ENCODE data around the gene MAML1.

The MAML1 gene

DNA sequence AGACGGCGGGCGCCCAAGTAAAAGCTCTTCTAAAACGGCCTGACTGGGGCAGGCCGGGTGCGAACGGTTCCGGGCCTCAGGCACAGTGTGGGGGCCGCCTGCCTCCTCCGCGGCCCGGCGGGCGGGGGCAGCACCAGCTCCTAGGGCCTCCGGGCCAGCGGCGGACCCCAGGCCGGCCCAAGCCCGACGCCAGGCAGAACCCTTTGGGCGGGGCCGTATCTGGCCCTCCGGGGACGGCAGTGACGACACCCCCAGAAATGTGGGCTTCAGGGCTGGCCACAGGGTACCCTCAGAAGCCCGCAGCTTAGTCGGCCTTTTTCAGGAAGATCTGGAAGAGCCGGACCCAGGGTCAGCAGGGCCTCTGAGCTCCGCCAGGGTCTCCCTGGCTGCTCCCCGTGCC, 65.1 kb downstream of the MAML1 start:
- DNase-seq (no peak), ATAC-seq (replicated peaks) (no peak)
- H3K4me3 Mint-ChIP-seq, result no peak overlapping the region
- H3K9me3 Mint-ChIP-seq, result no peaks in the 10 kb centered on the region
- peaks cover 38 to 51% of the 10 kb centered on the region in 2 donors for H3K4me1 Mint-ChIP-seq
- H3K36me3 Mint-ChIP-seq, result peaks cover 32 to 40% of the 10 kb centered on the region in 2 donors
- H3K27ac Mint-ChIP-seq, result no peak overlapping the region
- no peaks in the 10 kb centered on the region for H3K27me3 Mint-ChIP-seq

DNA sequence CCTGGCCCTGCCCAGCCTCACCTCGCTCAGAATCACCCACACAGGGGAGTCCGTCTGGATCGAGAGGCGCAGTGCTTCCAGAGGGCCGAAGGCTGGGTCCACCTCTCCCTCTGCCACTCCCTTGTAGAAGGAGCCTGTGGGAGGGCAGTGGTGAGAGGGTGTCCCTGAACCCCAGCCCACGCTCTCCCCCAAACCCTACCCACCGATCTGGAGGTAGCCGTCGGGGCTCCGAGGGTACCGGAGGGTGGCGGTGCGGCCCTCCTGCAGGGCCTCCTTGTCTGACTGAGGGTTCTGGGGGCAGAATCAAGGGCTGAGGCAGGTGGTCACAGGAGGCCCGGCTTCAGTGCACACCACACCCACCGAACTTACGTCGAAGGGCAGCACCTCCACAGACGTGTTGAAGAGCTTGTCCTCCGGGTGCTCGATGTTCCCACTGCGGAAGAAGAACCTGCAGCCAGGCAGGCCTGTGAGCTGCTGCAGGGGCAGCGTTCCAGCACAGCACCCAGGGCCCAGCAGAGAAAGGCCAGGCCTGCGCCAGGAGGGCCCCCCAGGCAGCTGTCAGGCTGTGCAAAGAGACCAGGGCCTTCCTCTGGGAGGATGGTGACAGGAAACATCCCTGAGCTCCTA, 65.6 kb downstream of the MAML1 start:
- peaks cover 32 to 40% of the 10 kb centered on the region in 2 donors for H3K36me3 Mint-ChIP-seq
- no peak overlapping the region for H3K4me3 Mint-ChIP-seq
- H3K27me3 Mint-ChIP-seq, result no peaks in the 10 kb centered on the region
- H3K9me3 Mint-ChIP-seq, result no peaks in the 10 kb centered on the region
- no peak for ATAC-seq (replicated peaks)
- H3K4me1 Mint-ChIP-seq, result peaks cover 40 to 51% of the 10 kb centered on the region in 2 donors
- no peak for DNase-seq
- H3K27ac Mint-ChIP-seq, result no peak overlapping the region

DNA sequence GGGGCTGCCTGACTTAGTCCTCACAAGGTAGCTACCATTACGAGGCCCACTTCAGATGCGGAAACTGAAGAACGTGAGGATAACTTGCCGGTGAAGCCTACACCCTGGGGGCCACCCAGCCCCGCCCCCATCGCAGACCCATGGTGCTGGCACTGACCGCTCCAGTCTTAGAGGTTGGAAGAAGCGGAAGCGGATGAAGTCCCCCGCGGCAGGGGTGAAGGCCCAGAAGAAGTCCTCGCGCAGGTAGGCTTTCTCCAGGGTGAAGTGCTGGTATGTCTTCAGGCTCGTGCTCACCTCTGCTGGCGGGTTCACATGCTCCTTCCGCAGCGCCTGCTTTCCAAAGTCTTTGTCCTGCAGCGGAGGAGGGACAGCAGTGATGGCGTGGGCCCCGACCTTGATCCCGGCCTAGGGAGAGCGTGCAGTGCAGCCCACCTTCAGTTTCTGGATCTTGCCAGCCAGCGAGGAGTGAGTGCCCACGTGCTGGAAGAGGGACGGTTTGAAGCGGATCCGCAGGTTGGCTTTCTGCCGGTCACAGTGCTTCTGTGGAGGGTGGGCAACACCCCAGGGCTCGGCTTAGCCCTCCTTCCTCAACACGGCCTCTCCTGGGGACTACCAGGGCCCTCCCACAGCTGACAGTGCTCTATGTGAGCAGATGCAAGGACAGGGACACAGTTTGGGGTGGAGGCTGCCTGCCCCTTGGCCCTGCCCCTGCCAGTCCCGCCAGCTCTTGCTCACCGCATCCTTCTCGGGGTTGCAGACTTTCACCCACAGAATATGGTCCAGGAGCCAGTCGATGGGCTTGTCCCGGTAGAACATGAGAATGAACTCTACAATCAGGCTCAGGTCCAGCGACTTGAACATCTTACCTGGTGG, 66.4 kb downstream of the MAML1 start:
- Mint-ChIP-seq H3K9me3 (no peaks in the 10 kb centered on the region), H3K27ac (peak overlapping the region; percentile 31), H3K27me3 (no peaks in the 10 kb centered on the region), H3K4me3 (no peak overlapping the region), H3K4me1 (peaks cover 38 to 51% of the 10 kb centered on the region in 2 donors), H3K36me3 (peaks cover 32 to 43% of the 10 kb centered on the region in 2 donors)
- DNase-seq (no peak), ATAC-seq (replicated peaks) (no peak)

DNA sequence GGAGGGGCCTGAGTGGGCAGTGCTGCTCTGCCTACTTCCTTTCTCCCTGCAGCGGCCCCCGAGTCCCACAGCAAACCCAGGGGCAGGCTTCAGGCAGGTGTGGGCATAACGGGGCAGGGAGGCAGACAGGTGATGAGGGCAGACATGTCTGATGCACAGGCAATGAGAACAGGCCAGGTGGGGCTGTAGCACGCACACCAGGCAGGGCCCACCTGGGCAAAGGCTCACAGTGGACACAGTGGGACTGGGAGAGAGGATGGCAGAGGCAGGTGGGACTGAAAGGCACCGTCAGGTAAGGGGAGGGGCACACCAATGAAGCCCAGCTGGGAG, 67.0 kb downstream of the MAML1 start:
- Mint-ChIP-seq H3K9me3 (no peaks in the 10 kb centered on the region), H3K36me3 (peaks cover 32 to 44% of the 10 kb centered on the region in 2 donors), H3K27ac (peak overlapping the region; percentile 31), H3K4me1 (peaks cover 39 to 51% of the 10 kb centered on the region in 2 donors), H3K4me3 (no peak overlapping the region), H3K27me3 (no peaks in the 10 kb centered on the region)
- DNase-seq (no peak), ATAC-seq (replicated peaks) (no peak)

DNA sequence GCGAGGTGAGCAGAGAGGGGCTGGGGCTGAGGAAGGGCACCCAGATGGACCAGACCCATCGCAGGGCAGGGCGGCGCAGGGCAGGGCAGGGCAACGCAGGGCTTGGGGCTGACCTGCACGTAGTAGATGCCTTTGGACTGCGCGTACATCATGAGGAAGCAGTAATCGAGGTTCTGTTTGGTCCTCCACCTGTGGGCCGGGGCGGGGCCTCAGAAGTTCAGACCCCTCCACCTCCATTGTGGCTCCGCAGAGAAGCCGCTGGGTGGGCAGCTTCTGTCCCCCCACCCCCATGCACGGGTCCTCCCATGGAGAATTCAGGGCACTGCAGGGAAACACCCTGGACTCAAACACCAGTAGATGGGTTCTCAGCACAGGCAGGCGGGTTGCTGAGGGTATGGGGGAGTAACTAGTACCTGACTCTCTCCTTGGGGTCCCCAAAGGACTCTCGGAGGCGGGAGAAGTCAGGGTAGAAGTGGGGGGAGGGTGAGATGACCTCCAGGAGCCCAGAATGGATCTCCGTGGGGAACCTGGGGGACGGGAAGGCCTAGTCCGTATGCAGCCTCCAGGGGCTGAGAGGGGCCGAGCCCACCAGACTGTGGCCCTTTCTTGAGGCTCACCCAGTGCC, 67.6 kb downstream of the MAML1 start:
- H3K4me1 Mint-ChIP-seq, result peaks cover 43 to 51% of the 10 kb centered on the region in 2 donors
- DNase-seq (no peak), ATAC-seq (replicated peaks) (no peak)
- no peaks in the 10 kb centered on the region for H3K27me3 Mint-ChIP-seq
- H3K36me3 Mint-ChIP-seq, result peaks cover 36 to 48% of the 10 kb centered on the region in 2 donors
- H3K9me3 Mint-ChIP-seq, result no peaks in the 10 kb centered on the region
- H3K27ac Mint-ChIP-seq, result no peak overlapping the region
- H3K4me3 Mint-ChIP-seq, result no peak overlapping the region

DNA sequence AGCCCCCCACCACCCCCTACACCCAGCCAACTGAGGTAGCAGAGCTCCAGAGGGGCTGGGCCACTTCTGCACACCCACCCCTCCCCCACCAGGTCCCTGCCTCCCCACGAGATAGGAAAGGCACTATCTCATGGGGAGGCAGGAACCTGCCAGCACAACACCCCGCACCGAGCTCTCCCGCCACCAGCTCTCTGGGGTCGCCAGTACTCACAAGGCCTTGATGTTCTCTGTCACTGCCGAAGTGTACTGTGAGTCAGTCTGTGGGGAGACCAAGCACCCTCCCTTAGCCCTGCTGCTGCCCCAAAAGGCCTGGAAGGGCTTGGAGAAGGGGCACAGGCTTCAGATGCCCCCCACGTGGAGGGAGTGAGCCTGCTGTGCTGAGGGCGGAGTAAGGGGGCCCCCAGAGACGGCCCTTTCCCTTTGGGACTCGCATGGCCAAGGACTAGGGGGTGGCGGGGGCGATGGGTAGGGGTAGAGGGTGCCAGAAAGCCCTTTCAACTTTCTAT, 68.1 kb downstream of the MAML1 start:
- ATAC-seq (replicated peaks) (no peak), DNase-seq (no peak)
- peaks cover 39 to 51% of the 10 kb centered on the region in 2 donors for H3K36me3 Mint-ChIP-seq
- no peaks in the 10 kb centered on the region for H3K27me3 Mint-ChIP-seq
- H3K4me1 Mint-ChIP-seq, result peaks cover 47 to 53% of the 10 kb centered on the region in 2 donors
- no peak overlapping the region for H3K4me3 Mint-ChIP-seq
- no peak overlapping the region for H3K27ac Mint-ChIP-seq
- no peaks in the 10 kb centered on the region for H3K9me3 Mint-ChIP-seq

DNA sequence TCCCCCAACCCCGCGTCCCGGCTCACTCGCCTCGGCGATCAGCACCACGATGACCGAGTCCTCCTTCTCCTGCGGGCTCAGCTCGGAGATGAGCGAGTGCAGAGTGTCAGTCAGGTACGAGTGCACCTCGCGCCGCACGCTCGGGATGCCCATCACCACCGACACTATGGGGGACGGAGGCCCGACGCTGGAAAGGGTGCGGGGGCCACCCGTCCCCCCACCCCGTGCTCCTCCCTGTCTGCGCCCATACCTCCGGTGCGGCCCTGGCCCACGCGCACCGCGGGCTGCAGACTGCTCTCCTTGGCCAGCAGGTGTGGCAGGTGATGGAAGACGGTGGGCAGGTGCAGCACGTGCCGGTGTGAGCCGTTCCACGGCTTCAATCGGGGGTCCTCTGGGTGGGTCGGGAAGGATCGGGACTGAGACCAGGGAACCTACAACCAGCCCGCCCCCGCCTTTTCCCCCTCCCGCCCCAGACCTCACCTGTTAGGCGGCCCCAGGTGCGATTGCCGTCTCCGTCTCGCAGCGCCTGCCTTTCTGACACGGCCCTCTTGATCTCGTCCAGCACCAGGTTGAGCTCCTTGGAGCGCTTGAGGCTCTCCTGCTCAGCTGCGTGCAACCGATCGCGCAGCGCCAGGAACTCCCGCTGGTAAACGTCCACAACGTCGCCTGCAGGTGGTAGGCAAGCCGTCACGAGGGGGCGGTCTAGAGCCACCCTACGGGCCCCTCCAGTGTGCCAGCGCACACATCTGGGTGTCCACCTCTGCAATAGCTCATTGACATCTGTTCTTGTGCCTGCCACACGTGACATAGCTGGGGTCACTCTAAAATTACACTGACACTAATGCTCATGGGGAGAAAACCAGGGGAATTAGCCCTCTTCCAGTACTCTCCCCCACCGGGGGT, 68.9 kb downstream of the MAML1 start:
- DNase-seq, result peak; percentile 72
- Mint-ChIP-seq H3K4me1 (peaks cover 47 to 51% of the 10 kb centered on the region in 2 donors), H3K9me3 (no peaks in the 10 kb centered on the region), H3K27me3 (no peaks in the 10 kb centered on the region), H3K36me3 (peaks cover 39 to 51% of the 10 kb centered on the region in 2 donors), H3K4me3 (no peak overlapping the region), H3K27ac (peak overlapping the region; percentile 93)
- ATAC-seq (replicated peaks), result peak; percentile 43 to 51

DNA sequence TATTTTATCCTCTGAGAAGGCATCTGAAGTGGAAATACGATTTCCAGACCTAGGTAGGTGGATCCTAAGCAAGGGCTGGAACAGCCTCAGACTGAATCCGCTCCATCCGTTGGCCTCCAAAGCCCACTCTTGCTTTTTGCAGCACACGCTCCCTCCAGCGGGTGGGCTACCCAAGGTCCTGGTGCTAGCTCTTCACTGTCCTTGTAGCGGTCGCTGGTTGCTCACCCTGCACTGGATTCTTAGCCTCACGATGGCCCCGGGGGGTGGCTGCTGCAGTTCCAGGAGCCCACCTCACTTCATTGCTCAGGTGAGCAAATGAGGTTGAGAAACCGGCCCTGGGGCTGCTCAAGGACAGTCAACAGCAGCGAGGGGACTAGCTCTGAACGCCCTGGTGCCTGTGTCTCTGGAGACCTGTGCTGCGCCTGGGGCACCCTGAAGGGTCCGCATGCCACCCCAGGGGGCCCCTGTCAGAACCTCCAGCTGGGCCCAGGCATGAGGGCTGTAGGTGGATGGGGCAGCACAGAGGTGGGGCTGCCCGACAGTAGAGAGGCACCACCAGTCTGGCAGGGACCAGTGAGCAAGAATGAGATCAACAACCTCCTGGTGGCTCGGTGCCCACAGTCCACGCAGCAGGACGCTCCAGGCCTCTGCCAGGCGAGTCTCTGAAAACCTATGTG, 69.7 kb downstream of the MAML1 start:
- Mint-ChIP-seq H3K4me1 (peaks cover 40 to 43% of the 10 kb centered on the region in 2 donors), H3K9me3 (no peaks in the 10 kb centered on the region), H3K4me3 (no peak overlapping the region), H3K27ac (peak overlapping the region; percentile 25), H3K36me3 (peaks cover 32 to 44% of the 10 kb centered on the region in 2 donors), H3K27me3 (no peaks in the 10 kb centered on the region)
- DNase-seq (no peak), ATAC-seq (replicated peaks) (no peak)

DNA sequence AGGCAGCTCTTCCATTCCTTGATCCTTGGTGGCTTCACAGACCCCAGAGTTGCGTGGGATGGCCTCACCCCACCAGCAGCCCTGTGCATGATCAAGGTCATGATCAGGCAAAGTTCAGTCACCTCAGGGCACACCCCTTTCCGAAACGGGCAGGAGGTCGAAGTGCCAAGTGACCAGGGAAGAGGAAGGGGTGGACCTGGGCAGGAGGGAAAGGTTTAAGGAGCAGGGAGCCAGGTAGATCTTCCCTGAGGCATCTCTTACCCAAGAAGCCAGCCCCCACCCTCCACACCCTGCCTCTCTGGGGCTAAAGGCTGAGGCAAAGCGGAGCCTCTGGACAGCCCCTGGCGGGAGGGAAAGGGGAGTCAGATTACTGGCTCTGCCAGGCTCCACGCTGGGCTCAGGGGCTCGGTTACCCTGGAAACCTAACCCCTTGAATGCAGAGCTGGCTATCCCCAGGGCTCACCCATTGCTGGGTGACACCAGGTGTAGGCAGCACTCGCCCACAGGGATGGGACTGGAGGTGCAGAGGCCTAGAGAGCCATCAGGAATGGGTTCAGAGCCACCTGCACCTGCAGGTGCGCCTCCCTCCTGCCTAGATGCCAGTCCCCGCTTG, 70.4 kb downstream of the MAML1 start:
- no peak for ATAC-seq (replicated peaks)
- no peak for DNase-seq
- H3K36me3 Mint-ChIP-seq, result peaks cover 30 to 42% of the 10 kb centered on the region in 2 donors
- H3K27me3 Mint-ChIP-seq, result no peaks in the 10 kb centered on the region
- peak overlapping the region; percentile 71 for H3K27ac Mint-ChIP-seq
- H3K9me3 Mint-ChIP-seq, result no peaks in the 10 kb centered on the region
- peaks cover 40 to 42% of the 10 kb centered on the region in 2 donors for H3K4me1 Mint-ChIP-seq
- no peak overlapping the region for H3K4me3 Mint-ChIP-seq

DNA sequence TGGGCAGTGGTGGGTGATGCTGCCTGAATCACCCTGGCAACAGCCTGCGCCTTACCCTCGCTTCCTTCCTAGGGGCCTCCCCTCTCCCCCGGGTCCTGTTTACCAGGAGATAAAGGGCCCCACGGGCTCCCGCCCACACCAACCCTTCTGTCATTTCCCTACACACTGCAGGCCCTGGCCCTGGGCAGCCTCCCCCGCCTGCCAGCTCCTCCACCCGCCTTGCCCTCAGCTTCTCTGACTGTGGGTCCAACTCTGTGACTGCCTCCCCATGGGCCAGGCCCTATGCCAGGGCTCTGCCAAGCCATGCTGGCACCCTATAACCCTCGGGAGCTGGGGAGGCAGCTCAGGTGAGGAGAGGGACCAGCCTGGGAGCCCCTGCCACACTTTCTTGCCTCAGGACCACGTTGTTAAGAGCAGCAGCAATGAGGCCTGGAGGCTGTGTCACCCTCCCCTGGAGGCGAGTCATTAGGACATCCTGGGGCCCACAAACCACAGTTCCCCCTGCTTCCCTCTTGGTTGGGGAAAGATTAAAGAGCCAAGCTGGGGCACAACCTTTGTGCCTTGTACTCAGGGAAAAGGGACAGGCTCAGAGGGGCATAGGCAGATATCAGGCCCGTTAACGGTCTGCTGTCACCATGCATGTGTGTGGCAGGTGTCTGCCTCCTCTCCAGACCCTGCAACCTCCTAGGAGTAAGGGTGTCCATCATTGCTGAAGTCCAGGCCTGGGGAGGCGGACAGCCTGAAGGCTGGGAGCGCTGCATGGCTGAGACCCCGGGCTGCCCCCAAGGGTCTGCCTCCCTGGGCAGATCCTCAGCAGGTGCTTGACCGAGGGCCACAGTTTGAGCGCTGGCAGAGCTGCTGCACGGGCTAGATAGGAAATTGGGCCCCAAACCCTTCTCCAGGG, 71.3 kb downstream of the MAML1 start:
- peak; percentile 63 to 66 for ATAC-seq (replicated peaks)
- Mint-ChIP-seq H3K9me3 (no peaks in the 10 kb centered on the region), H3K27ac (peak overlapping the region; percentile 81), H3K4me3 (peak overlapping the region; percentile 94 to 97), H3K4me1 (peaks cover 40 to 42% of the 10 kb centered on the region in 2 donors), H3K36me3 (peaks cover 23 to 34% of the 10 kb centered on the region in 2 donors), H3K27me3 (no peaks in the 10 kb centered on the region)
- DNase-seq, result peak; percentile 63

DNA sequence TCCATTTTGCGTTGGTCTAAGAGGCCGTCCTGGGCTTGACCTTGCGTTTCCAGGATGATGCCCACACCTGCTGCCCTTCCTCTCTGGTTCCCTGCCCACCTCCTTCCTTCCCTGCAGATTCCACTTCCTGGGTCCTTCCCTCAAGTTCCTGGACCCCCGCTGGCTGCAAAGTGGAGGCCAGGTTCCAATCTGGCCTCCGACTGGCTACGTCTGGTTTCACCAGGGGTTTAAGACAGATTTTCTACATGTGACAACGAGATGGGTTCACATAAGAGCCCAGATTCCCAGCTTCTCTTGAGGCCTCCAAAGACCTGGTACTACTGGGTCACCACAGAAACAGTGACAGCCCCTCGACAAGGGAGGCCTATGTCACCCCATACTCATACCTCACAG, 71.9 kb downstream of the MAML1 start:
- Mint-ChIP-seq H3K4me3 (peak overlapping the region; percentile 94 to 97), H3K27me3 (no peaks in the 10 kb centered on the region), H3K4me1 (peaks cover 39 to 42% of the 10 kb centered on the region in 2 donors), H3K36me3 (peaks cover 16 to 27% of the 10 kb centered on the region in 2 donors), H3K9me3 (no peaks in the 10 kb centered on the region), H3K27ac (peak overlapping the region; percentile 97)
- no peak for ATAC-seq (replicated peaks)
- no peak for DNase-seq

DNA sequence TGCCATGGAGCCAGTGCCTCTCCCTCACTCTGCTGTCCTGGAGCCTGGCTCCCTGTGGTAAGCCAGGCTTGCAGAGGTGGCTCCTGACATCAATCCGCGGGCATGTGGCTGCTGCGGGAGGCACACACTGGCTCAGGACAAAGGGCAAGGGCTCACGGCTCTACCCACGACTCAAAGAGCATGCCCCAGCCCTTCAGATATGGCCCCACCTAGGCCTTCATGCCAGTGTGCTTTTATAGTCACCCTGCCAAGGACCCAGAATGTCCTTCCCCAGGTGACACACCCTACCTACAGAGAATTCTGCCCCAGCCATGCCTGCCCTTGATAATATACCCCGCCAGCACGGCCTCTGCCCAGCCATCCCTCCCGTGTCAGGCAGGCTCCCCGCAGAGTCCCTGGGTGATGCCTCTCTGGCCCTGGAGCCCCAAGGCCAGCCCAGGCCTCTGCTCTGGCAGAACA, 72.5 kb downstream of the MAML1 start:
- ATAC-seq (replicated peaks), result no peak

More for the DNA sequence above, 72.5 kb downstream of the MAML1 start:
- Mint-ChIP-seq H3K9me3 (no peaks in the 10 kb centered on the region), H3K27me3 (no peaks in the 10 kb centered on the region), H3K4me1 (peaks cover 37 to 42% of the 10 kb centered on the region in 2 donors), H3K27ac (peak overlapping the region; percentile 97), H3K36me3 (peaks cover 14 to 23% of the 10 kb centered on the region in 2 donors), H3K4me3 (peak overlapping the region; percentile 94 to 97)
- no peak for DNase-seq

Data from stimulated activated naive B cell treated with anti-CD40 and anti-IgM and Interleukin-4, amounts not matched to agents 10 μg/mL and 1 μg/mL and 100 μg/mL, for 72 hours (primary cell).